ENCODE data around the gene FAM170B.

DNA sequence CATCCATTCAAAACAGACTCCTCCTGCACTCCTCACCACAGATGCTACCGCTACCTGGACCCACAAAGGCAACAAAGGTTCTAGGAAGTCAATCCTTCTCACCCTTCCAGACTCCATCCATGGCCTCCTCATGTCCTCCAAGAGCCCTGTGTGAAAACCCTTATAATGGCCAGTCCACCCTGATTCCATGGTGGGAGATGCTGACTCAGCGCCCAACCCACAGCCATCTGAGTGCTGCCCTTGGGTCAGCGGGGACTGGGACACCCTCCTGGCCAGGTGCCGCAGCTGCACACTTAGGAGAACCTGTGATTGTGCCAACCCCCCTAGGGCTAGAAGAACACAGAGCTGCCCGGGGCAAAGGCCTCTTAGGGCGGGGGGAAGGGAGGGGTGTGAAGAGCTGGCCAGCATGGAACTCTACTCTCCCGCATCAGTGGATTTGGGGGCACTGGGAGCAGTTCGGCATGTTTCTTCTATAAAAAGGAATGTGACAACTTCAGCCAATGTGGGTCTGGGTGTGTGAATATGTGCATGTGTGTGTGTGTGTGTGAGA, 29.0 kb upstream of the FAM170B start:
- no peak for TF ChIP-seq EZH2phosphoT487 (IDR thresholded peaks at IDR 0.05; ENCODE audit: unreplicated experiment)
- TF ChIP-seq, protein P1, sequence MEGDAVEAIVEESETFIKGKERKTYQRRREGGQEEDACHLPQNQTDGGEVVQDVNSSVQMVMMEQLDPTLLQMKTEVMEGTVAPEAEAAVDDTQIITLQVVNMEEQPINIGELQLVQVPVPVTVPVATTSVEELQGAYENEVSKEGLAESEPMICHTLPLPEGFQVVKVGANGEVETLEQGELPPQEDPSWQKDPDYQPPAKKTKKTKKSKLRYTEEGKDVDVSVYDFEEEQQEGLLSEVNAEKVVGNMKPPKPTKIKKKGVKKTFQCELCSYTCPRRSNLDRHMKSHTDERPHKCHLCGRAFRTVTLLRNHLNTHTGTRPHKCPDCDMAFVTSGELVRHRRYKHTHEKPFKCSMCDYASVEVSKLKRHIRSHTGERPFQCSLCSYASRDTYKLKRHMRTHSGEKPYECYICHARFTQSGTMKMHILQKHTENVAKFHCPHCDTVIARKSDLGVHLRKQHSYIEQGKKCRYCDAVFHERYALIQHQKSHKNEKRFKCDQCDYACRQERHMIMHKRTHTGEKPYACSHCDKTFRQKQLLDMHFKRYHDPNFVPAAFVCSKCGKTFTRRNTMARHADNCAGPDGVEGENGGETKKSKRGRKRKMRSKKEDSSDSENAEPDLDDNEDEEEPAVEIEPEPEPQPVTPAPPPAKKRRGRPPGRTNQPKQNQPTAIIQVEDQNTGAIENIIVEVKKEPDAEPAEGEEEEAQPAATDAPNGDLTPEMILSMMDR (conservative IDR thresholded peaks at IDR 0.05; ENCODE audit: low read depth in 2 of 2), result no peak
